Cardiac muscle cell (in vitro differentiated cells and primary cell): ENCODE measurements around the gene COL25A1. TPM values are rescaled to one million over a fixed set of nuclear protein-coding genes. Genes with fewer than 3 reads are reported as not detected.
"Not testable (repeated sequence)": the region's sequence is repeated elsewhere in the genome, so short reads cannot be mapped to it uniquely, and the experiment has no call there.

Experiments used
- DNase-seq, 2 donors: peaks; one replicate each; pipeline versions ENCODE4 v3.0.0 to v3.0.0-alpha.2; 2010 to 2017; ENCODE audit warnings: low read depth in 1 of 2, low spot score in 1 of 2
- H3K27ac ChIP-seq: fragments of 200-600 bp; sonication (generic); 2 replicates; pipeline ENCODE4 v1.5.1; 2016
- H3K27me3 ChIP-seq: fragments of 200-600 bp; sonication (generic); 2 replicates; pipeline ENCODE4 v1.6.0; 2016; ENCODE audit warnings: control low read depth
- H3K36me3 ChIP-seq: fragments of 200-600 bp; sonication (generic); 2 replicates; pipeline ENCODE4 v1.5.1; 2016; ENCODE audit warnings: control low read depth
- H3K4me1 ChIP-seq: fragments of 200-600 bp; sonication (generic); 2 replicates; pipeline ENCODE4 v1.8.1; 2017; ENCODE audit warnings: low read depth, mild to moderate bottlenecking, mixed run types
- H3K4me3 ChIP-seq: fragments of 200-600 bp; sonication (generic); 2 replicates; pipeline ENCODE4 v1.5.1; 2016; ENCODE audit warnings: mild to moderate bottlenecking
- H3K9me3 ChIP-seq: fragments of 200-600 bp; sonication (generic); 2 replicates; pipeline ENCODE4 v1.5.1; 2017; ENCODE audit warnings: low read depth, mild to moderate bottlenecking, control low read depth
- polyA plus RNA-seq: library from polyadenylated mRNA; unstranded; fragments of >200 nt; fragmentation: Nextera tagmentation; extraction: Ambion mirVana; gene quantifications from 2 replicates; pipeline ENCODE4 v1.2.1, GENCODE V29; 2016
- total RNA-seq: library from RNA; depleted of rRNA; stranded (reverse); fragments of >200 nt; gene quantifications from 2 replicates; pipeline ENCODE4 v1.2.3, GENCODE V29; 2016
- TF ChIP-seq, protein P1 (sequence below): IDR thresholded peaks from 2 replicates; pipeline ENCODE4 v1.5.1; 2012; ENCODE audit warnings: low read depth, mild to moderate bottlenecking, low read length

COL25A1 gene
- total and polyA plus RNA-seq, 2 experiments from 2014 or later = 3.5 to 8.4 TPM

- H3K27me3 ChIP-seq = no peaks in the 10 kb centered on the region
- peaks cover 17% of the 10 kb centered on the region for H3K4me1 ChIP-seq
- DNase-seq = no peak
- no peak overlapping the region for H3K27ac ChIP-seq
- H3K9me3 ChIP-seq = no peaks in the 10 kb centered on the region
- H3K4me3 ChIP-seq = no peak overlapping the region
- TF ChIP-seq, protein P1, sequence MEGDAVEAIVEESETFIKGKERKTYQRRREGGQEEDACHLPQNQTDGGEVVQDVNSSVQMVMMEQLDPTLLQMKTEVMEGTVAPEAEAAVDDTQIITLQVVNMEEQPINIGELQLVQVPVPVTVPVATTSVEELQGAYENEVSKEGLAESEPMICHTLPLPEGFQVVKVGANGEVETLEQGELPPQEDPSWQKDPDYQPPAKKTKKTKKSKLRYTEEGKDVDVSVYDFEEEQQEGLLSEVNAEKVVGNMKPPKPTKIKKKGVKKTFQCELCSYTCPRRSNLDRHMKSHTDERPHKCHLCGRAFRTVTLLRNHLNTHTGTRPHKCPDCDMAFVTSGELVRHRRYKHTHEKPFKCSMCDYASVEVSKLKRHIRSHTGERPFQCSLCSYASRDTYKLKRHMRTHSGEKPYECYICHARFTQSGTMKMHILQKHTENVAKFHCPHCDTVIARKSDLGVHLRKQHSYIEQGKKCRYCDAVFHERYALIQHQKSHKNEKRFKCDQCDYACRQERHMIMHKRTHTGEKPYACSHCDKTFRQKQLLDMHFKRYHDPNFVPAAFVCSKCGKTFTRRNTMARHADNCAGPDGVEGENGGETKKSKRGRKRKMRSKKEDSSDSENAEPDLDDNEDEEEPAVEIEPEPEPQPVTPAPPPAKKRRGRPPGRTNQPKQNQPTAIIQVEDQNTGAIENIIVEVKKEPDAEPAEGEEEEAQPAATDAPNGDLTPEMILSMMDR = no peak
- no peaks in the 10 kb centered on the region for H3K36me3 ChIP-seq
Observed at GRCh38 chr4:109079201-109079600, 223.3 kb downstream of the COL25A1 start.

GRCh38 chr4:109078724-109079123 is 223.7 kb downstream of the COL25A1 start:
- H3K27me3 ChIP-seq = no peaks in the 10 kb centered on the region
- H3K9me3 ChIP-seq = no peaks in the 10 kb centered on the region
- TF ChIP-seq, protein P1 = no peak
- no peak overlapping the region for H3K27ac ChIP-seq
- peak; percentile 59 to 85 for DNase-seq
- H3K4me3 ChIP-seq = no peak overlapping the region
- peaks cover 17% of the 10 kb centered on the region for H3K4me1 ChIP-seq
- no peaks in the 10 kb centered on the region for H3K36me3 ChIP-seq

DNA sequence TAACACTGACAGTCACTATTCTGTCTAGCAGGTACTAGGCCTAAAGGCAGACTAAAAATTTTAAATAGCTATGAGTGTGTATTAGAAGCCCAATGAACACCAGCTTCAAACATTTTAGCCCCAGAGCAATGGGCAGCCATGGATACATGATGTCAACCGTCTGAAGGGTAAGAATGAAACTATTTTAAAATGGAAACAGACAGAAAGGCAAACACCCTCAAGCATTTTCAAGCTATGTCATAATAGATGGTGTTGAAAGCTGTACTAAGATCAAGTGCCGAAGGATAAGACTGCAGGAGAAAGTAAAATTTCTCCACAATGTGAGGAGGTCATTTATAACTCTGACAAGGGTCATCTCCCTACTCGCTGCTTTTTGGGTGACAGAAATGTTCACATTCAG is 225.0 kb downstream of the COL25A1 start:
- no peaks in the 10 kb centered on the region for H3K27me3 ChIP-seq
- peak; percentile 11 to 17 for DNase-seq
- no peak overlapping the region for H3K27ac ChIP-seq

DNA sequence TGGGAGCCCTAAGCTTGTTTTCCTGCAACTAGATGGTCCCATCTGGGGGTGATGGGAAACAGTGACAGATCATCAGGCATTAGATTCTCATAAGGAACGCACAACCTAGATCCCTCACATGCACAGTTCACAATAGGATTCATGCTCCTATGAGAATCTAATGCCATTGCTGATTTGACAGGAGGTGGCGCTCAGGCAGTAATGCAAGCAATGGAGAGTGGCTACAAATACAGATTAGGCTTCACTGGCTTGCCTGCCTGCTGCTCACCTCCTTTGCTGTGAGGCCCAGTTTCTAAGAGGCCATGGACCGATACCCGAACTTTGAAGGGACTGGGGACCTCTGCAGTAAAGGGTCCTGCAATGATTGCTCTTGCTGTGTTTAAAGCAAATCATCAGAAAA is 225.7 kb downstream of the COL25A1 start:
- H3K4me1 ChIP-seq = peaks cover 17% of the 10 kb centered on the region
- not testable (repeated sequence) for H3K27me3 ChIP-seq, DNase-seq, H3K4me3 ChIP-seq, H3K27ac ChIP-seq, H3K9me3 ChIP-seq, H3K36me3 ChIP-seq

More for the DNA sequence above, 225.0 kb downstream of the COL25A1 start:
- peaks cover 17% of the 10 kb centered on the region for H3K4me1 ChIP-seq
- H3K36me3 ChIP-seq = no peaks in the 10 kb centered on the region
- H3K9me3 ChIP-seq = no peaks in the 10 kb centered on the region
- no peak overlapping the region for H3K4me3 ChIP-seq
- TF ChIP-seq, protein P1 = no peak

DNA sequence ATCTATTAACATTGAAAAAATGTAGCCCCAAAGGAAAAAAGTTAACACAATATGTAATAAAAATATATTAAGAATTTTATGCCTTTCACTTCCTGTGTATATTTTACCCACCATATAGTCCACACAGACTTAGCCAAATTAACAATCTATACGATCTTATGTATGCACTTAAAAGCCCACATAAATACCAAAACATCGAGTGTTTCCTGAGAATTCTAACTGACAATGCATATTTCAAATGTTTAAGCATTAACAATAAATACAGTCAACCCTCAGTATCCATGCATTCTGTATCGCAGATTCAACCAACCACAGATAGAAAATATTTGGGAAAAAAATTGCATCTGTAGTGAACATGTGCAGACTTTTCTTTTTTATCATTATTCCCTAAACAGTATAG is 226.8 kb downstream of the COL25A1 start:
- H3K27me3 ChIP-seq = no peaks in the 10 kb centered on the region
- TF ChIP-seq, protein P1 = no peak
- H3K36me3 ChIP-seq = no peaks in the 10 kb centered on the region
- no peak overlapping the region for H3K4me3 ChIP-seq
- H3K4me1 ChIP-seq = peaks cover 17% of the 10 kb centered on the region
- H3K9me3 ChIP-seq = no peaks in the 10 kb centered on the region
- no peak overlapping the region for H3K27ac ChIP-seq
- no peak for DNase-seq

GRCh38 chr4:109072595-109072994 is 229.9 kb downstream of the COL25A1 start:
- DNase-seq = peak in 1 of 2 donors; percentile 89
- TF ChIP-seq, protein P1 = no peak

DNA sequence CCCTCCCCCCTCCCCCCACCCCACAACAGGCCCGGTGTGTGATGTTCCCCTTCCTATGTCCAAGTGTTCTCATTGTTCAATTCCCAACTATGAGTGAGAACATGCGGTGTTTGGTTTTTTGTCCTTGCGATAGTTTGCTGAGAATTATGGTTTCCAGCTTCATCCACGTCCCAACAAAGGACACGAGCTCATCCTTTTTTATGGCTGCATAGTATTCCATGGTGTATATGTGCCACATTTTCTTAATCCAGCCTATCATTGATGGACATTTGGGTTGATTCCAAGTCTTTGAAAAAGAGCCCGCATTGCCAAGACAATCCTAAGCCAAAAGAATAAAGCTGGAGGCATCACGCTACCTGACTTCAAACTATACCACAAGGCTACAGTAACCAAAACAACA is 231.8 kb downstream of the COL25A1 start:
- H3K27me3 ChIP-seq, H3K9me3 ChIP-seq, H3K4me1 ChIP-seq, H3K4me3 ChIP-seq, H3K36me3 ChIP-seq, H3K27ac ChIP-seq, DNase-seq: not testable (repeated sequence)

More at GRCh38 chr4:109072595-109072994, 229.9 kb downstream of the COL25A1 start:
- Histone ChIP-seq H3K4me3 (no peak overlapping the region), H3K27ac (no peak overlapping the region), H3K4me1 (peaks cover 7% of the 10 kb centered on the region), H3K36me3 (no peaks in the 10 kb centered on the region), H3K27me3 (no peaks in the 10 kb centered on the region), H3K9me3 (no peaks in the 10 kb centered on the region)
